ENCODE data around the gene CHMP1A.
A peak's percentile ranks its signal among the peaks of the same experiment; 100 is the strongest.

The CHMP1A gene

GRCh38 chr16:89605186-89605970, 52.1 kb downstream of the CHMP1A start:
- no peak for DNase-seq (ENCODE audit: low read depth in 2 of 2)

GRCh38 chr16:89604764-89605163, 52.7 kb downstream of the CHMP1A start:
- DNase-seq (ENCODE audit: low read depth in 2 of 2), result no peak

- no peak for DNase-seq (ENCODE audit: low read depth in 2 of 2)
These were observed 54.4 kb downstream of the CHMP1A start for GRCh38 chr16:89602952-89603590.

- peak; percentile 54 to 60 for DNase-seq (ENCODE audit: low read depth in 2 of 2)
These were observed 55.1 kb downstream of the CHMP1A start for GRCh38 chr16:89602273-89602951.

GRCh38 chr16:89601906-89602272, 55.6 kb downstream of the CHMP1A start:
- no peak for DNase-seq (ENCODE audit: low read depth in 2 of 2)

GRCh38 chr16:89600956-89601355, 56.6 kb downstream of the CHMP1A start:
- DNase-seq (ENCODE audit: low read depth in 2 of 2), result no peak

- no peak for DNase-seq (ENCODE audit: low read depth in 2 of 2)
These were observed 57.1 kb downstream of the CHMP1A start for GRCh38 chr16:89600427-89600826.

- DNase-seq (ENCODE audit: low read depth in 2 of 2), result no peak
These were observed 57.6 kb downstream of the CHMP1A start for GRCh38 chr16:89599902-89600301.

GRCh38 chr16:89599451-89599858, 58.1 kb downstream of the CHMP1A start:
- DNase-seq (ENCODE audit: low read depth in 2 of 2), result no peak

GRCh38 chr16:89598199-89598598, 59.3 kb downstream of the CHMP1A start:
- DNase-seq (ENCODE audit: low read depth in 2 of 2), result no peak

- DNase-seq (ENCODE audit: low read depth in 2 of 2), result no peak
These were observed 60.4 kb downstream of the CHMP1A start for GRCh38 chr16:89596957-89597649.

- no peak for DNase-seq (ENCODE audit: low read depth in 2 of 2)
These were observed 61.3 kb downstream of the CHMP1A start for GRCh38 chr16:89596061-89596689.

GRCh38 chr16:89595330-89596060, 62.0 kb downstream of the CHMP1A start:
- DNase-seq (ENCODE audit: low read depth in 2 of 2), result no peak

All from stimulated activated CD4-positive, alpha-beta T cell treated with anti-CD3 and anti-CD28 coated beads, Interleukin-1b, Interleukin-23, amount 100 ng/mL, for 4 hours (primary cell).